Bronchial smooth muscle cell (primary cell): ENCODE data around the gene CFAP53. TPM values are rescaled to one million over a fixed set of nuclear protein-coding genes. Genes with fewer than 3 reads are reported as not detected.

Experiments
- total RNA-seq: library from RNA; depleted of rRNA; stranded (reverse); fragments of >200 nt; gene quantifications from 2 replicates; pipeline ENCODE4 v1.2.1, GENCODE V29; 2014

CFAP53 gene
- total RNA-seq: 0.47 and 0.77 TPM in 2 replicates

DNA sequence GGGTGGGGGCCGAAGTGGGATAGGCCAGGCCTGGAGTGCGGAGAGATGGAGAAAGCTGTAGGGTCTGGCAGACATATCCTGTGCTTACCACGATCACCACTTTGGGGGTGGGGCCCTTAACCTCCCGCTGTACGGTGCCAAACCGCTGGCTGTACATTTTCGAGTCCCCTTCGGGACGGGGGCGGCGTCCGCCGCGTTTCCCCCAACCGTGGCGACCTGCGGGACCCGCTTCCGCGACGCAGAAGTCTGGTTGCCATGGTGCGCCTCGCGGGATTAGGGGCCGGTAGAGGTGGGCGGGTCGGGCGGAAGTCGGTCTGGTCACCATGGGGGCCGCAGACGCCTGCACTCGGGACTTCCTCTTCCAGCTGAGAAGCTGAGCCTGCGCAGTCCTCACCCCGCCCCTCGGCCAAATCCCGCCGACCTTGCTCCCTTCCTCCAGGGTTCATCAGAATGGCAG, at the start of gene CFAP53:
TSS of gene CFAP53 (minus strand) at position 248 of the 457 bp plus-strand sequence. CDS start at position 157, 91 bp downstream.

DNA sequence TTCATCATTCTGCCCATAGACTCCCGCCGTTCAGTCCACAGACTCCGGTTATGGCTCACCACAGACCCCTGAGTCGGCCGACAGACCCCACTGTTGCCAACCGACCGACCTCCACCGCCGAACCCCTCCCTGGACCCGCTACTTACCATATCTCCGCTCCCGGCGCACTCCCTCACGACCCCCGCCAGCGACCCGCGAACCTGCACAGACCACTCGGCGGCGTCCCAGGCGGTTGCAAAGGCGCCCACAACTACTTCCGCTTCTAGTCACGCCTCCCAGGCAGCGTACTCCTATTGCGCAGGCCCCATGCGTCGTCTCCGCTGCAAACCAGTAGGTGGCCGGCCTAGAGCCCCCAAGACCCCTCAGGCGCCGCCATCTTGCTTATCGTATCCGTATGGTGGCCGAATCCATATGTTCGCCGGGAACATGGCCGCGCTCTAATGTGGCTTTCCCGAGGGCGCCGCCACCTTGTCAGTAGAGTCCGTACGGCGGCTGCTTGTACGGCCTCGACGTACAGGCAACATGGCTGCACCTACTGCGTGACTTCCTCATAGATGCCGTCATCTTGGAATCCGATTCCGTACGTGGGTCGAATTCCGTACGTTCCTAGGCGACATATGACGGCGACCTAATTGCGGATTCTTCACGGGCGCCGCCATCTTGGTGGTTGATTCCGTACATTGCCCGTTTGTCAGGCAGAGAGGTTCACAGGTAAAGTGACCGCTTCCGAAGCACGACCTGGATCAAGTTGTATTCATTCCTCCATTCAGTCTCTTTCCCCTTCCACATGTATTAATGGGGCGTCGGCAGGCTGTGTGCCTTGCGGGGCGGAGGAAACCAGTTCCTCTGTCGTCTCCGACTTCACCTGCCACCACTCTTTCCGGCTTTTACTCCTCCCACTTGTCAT, 21.4 kb upstream of the CFAP53 start, which contains the start of gene CXXC1:
TSS of gene CXXC1 (minus strand) at position 252 of the 907 bp plus-strand sequence. CDS start at position 149, 103 bp downstream.

GRCh38 chr18:50281295-50281971, 15.1 kb upstream of the CFAP53 start, which contains the start of gene MBD1:
MBD1 (minus strand) TSS chr18:50281523; CDS start chr18:50279992, 1,531 bp downstream.

GRCh38 chr18:50194631-50195532, 71.4 kb downstream of the CFAP53 start, which contains the start of gene MYO5B:
MYO5B (minus strand) TSS chr18:50195147; CDS start chr18:50194793, 354 bp downstream.

Other genes starting within 250 kb of the CFAP53 start
- gene MYO5B, start 71.3 kb downstream of the CFAP53 start, total RNA-seq: under 0.01 and 0.17 TPM in 2 replicates
- 54.4 and 62.3 TPM in 2 replicates for gene MBD1, start 15.0 kb upstream of the CFAP53 start, total RNA-seq
- 38.8 and 57.2 TPM in 2 replicates for gene CXXC1, start 21.2 kb upstream of the CFAP53 start, total RNA-seq
- 0.52 and 0.95 TPM in 2 replicates for gene SKA1, start 108.6 kb upstream of the CFAP53 start, total RNA-seq